GDM1 (cell line): ENCODE results near the gene MAP3K4.

Source experiments
- DNase-seq: peaks from one replicate; lab custom pipeline; 2025; lab: John Stamatoyannopoulos, UW

MAP3K4 gene

DNA sequence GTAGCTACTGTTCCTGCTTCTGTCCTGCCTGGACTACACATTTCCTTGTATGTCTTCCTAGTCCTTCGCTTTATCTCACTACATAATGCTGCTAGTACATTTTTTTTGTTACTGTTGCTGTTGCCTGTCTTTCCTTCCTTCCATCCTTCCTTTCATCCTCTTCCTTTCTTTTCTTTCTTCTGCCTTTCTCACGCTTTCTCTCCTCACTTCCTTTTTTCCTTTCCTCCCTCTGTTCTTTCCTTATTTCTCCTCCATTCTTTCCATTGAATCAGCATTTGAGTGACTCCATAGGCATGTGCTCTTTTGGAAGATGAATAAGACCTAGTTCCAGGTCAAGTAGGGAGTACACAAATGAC, 46.3 kb downstream of the MAP3K4 start:
- DNase-seq, result no peak

DNA sequence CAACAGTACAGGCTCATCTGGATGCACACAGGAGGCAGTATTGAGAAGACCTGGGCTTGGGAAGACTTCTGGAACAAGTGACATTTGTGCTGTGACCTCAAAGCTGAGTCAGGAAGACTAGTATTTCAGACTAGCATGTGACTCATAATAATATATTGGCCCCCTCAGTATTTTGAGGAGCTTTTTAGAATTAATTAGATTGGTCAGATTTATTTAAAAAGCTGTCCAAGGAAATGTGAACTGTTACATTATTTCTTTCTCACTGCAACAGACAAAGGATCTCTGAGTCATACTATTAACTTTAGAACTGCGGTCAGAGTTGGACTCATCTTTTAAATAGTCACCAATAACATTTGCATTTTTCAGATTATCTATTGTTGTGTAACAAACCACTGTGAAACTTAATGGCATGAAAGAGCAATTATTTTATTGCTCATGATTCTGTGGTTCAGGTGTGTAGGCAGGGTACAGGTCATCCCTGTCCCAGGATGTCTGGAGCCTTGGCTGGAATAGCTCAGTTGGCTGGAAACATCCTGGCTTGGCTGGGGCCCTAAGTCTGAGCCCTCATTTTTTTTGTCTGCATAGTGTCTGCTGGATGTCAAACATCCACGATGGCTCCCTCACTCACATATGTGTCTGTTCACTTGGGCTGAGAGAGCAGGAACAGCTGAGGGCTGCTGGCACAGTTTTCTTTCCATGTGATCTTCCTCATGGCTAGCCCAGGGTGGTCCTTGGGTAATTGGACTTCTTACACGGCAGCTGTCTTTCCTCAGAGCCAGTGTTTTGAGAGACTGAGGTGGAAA, 46.9 kb downstream of the MAP3K4 start:
- DNase-seq, result no peak

DNA sequence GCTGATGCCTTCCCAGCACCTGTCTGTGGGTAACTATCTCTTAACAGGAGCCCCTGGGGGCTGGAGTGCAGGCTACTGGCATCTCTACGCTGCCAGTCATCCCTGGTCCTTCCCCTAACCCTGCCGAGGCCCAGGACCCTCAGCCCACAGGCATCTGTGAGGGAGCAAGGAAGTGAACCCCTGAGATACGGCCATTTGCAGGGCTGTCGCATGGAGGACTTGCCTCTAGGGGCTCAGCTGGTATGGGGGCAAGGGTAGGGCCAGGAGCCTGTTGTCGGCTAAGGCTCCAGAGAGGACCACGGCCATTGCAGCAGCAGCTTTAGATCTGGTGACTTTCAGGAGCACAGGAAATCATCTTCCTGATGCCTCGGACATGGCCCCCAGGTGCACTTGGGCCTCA, 49.7 kb downstream of the MAP3K4 start:
- DNase-seq, result no peak

DNA sequence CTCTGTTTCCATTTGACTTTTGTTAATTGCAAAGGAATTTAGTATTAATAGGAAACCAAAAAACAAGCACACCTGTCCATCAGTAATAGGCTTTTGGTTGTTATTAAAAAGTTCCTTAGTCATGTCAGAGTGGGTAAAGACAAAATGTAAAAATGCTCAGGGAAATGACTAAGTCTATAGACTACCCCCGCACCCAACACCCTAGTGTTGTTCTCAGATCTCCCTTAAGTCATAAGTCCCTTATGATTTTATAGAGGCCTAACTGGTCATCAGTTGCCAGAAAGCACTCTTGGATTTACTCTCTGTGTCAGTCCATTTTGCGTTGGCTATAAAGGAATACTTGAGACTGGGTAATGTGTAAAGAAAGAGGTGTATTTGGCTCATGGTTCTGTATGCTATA, 52.8 kb downstream of the MAP3K4 start:
- no peak for DNase-seq

DNA sequence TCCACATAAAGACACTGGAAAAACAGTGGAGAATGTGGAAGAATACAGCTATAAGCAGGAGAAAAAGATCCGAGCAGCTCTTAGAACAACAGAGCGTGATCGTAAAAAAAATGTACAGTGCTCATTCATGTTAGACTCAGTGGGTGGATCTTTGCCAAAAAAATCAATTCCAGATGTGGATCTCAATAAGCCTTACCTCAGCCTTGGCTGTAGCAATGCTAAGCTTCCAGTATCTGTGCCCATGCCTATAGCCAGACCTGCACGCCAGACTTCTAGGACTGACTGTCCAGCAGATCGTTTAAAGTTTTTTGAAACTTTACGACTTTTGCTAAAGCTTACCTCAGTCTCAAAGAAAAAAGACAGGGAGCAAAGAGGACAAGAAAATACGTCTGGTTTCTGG, 57.1 kb downstream of the MAP3K4 start:
- no peak for DNase-seq

DNA sequence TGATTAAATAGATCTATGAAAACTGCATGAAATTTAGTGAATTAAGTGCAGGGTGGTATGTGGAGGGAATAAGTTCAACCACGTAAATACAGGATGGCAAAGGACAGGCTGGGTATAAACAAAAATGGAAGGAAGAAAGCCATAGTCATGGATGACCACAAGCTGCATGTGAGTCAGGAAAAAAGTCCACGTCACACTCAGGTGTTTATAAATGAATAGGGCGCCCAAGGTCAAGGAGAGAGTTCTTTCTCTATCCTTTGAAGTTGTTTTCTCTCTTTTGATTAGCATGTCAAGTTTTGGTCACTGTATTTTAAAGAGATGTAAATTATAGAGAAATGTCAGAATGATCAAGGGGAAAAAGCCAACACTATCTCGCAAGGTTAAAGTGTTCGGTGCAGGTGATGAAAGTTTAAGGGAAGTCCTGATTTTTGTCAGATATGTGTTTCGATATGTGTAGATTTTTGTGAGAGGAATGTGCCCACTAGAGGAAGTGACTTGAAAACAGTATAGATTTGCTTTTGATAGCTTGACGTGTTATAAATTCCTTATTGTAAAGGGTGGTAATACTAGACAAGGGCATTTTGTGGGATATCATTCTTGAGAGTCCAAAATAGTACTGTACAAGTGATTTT, 58.7 kb downstream of the MAP3K4 start:
- DNase-seq, result no peak

DNA sequence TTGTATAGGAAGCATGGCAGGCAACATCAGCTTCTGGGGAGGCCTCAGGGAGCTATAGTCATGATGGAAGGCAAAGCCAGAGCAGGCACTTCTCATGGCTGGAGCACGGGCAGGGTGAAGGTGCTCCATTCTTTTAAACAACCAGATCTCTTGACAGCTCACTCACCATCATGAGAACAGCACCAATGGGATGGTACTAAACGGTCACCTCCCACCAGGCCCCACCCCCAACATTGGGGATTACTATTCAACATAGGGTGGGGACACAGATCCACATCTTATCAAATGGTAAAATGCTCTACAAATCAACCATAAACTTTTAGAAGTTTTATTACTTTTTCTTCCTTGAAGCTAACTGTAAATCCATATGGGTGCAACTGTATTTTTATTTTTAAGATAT, 61.5 kb downstream of the MAP3K4 start:
- DNase-seq, result no peak

DNA sequence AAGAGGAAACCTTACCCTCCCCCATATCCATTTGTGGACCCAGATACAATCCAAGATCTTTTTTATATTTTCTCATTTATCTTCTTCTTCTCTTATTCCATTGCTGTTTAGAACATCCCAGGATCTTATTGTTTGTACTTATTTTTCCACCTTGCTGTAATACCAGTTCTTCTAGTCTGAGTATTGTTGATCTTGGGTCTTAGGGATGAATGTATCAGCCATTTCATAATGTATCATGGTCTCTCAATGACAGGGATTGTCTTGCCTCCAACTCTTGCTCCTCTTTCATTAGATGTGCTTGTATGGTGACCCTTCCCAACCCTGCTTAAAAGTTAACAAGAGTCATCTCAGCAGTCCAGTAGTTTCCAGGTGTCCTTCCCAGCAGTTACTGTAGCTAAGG, 63.3 kb downstream of the MAP3K4 start:
- no peak for DNase-seq

DNA sequence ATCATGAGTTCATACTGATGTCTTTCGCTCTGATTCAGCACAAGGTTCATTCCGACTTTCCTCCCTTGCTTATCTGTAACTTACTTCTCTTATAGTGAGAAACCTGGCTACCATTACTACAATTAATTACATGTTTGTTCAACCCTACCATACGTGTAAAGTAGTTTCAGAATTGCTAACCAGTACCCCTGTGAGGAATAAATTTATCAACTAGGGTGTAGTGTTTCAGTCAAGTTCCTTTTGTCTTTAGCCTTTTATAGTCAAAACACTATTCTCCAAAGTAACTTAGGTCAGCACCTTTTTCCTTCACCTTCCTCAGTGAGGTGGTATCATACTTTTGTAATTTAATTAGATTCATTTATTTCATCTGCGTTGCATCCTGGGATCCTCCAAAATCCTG, 64.9 kb downstream of the MAP3K4 start:
- DNase-seq, result no peak

DNA sequence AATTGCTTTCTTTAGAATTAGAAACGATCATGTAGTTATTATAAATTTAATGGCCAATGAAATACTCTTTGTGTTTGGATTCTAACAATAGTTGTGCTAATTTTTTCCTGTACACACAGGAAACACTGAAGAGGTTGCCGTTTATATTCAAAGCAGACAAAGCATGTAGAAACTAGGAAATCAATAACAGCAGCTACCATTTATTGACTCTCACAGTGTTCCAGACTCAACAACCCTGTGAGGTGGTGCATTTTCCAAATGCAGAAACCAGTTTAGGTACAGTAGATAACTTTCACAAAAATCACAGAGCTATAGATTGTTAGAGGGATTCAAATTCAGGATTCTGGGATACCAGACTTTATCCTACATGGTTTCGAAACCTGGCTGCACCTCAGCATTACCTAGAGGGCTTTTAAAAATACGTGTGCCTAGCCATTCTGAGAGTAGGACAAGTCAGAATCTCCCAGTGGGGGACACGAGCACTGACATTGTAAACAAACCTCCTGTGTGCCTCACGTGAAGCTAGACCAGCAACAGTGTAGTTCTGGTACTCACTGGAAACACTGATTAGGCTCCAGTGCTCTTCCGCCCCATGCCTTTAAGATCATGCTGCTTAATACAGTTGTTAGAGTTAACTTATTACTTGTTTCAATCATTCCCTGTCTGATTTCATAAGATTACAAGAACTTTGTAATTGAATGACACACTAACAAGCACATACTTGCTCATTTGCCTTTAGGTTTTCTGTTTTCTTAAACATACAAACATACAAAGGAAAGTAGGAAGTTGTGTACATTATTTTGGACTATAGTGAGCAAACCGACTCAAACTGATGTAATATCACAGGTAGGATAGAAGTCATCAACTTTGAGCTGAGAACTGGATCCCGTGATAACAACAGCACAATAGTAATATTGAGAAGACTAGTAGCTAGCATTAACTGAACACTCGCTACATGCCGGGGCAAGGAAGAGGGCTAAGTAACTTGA, 65.8 kb downstream of the MAP3K4 start:
- DNase-seq, result no peak

DNA sequence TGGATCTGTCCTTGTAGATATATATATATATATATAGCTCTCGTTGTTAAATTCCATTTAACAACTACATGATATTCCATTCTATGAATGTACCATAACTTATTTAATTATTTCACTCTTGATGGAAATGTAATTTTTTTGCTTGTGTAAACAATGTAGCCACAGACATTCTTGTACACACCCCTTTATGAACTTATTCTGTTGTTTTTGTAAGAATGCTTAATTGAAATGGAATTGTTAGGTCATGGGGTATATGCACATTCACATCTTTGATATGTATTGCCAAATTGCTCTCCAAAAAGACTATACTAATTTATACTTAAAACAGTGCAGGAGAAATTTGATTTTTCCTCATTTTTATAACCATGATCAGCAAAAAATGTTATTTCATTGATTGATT, 67.2 kb downstream of the MAP3K4 start:
- DNase-seq, result no peak

DNA sequence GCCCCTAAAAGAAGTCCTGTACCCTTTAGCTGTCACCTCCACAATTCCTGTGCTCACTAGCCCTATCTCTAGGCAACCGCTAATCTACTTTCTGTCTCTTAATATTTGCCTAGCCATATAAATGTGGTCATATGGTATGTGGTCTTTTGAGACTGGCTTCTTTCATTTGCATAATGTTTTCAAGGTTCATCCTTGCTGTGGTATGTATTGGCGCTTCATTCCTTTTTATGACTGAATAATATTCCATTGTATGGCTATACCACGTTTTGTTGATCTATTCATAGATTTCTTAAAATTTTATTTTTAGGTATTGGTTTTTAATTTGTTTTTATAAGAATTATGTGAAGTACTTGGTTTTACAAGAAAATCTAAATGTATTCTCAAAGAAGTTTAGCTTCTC, 70.0 kb downstream of the MAP3K4 start:
- DNase-seq, result no peak

DNA sequence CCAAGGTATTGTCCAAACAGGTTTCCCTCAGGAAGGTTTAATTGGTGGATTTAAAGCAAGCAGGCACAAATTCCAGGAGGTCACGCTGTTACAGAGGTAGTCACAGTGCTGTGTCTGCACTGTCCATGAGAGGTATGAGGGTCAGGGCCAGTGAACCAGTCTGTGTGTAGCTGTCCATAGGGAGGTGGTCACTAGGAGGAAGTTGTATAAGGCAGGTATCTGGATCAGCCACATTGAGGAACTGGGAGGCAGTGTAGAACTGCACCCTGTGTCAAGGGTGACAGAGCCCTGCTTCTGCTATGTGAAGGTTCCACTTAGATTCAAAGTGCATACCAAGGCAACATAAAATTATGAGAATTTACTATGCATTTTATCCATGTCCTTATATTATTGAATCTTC, 73.3 kb downstream of the MAP3K4 start:
- no peak for DNase-seq

DNA sequence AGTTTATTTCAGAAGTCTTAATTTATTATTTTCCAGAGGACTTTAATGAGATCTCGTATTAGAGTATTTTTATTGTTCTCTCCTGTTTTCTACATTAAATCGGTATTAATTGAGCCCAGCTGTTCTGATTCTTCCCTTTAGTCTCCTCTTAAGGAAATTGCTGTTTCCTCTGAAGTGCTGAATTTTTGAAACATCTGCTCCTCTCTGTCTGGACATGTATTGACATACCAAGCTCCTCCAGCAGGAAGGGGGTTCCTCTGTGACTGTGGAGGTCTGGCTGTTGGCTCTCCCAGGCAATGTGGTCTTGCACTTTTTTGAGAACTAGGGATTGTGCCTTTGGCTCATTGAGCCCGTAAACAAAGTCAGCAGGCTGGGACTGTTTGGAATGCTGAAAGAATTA, 74.9 kb downstream of the MAP3K4 start:
- DNase-seq, result no peak

DNA sequence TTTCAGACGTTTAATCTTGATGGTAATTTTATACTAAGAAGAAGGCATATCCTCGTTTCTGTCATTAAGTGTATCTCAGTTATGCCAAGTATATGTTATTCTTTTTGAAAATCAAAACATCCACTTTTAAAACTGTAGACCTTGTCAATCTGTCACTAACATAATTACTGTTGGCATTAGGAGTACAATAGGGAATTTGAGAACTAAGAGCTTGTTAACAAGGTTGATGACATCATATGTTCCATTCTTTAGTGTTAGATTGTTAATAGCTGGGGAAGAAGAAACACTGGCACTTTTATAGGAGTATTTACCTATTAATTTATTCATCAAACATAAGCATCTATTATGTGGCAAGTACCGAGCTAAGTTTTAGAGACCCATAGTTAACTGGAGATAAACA, 76.2 kb downstream of the MAP3K4 start:
- DNase-seq, result no peak

DNA sequence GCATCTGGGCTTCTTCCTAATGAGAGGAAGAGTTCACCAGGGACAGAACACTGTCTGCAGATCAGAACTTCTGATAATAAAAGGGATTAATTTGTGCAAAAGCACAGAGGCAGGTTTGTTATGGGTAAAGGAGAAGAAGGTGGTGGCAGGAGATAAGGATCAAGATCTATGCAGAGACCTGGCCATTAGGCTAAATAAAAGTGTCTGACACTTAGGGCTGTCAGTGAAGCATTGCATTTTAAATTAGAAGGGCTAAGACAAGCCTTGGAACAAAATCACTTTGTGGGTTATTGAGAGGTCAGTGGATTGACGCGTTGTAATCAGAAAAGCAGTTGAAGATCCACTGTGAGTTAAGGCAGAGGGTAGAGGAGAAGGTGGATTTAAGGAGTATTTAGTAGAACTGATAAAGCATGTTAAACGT, 76.8 kb downstream of the MAP3K4 start:
- no peak for DNase-seq

DNA sequence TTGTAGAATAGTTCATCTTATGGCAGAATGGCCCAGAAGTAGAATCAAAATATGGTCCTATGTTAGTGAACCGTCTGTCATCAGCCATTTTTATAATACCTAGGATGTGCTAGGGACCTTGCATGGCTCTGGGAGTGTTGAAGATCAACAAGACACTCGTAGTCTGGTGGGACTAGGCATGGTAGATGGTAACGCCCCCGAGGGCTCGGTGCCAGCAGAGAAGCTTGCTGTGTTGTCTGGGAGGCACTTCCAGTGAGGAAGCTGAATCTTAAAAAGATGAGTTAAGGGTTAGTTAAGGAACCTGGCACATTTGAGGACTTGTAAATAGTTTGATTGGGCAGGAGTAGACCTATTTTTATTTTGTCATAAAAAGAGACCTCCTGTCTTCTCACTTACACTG, 82.4 kb downstream of the MAP3K4 start:
- no peak for DNase-seq

DNA sequence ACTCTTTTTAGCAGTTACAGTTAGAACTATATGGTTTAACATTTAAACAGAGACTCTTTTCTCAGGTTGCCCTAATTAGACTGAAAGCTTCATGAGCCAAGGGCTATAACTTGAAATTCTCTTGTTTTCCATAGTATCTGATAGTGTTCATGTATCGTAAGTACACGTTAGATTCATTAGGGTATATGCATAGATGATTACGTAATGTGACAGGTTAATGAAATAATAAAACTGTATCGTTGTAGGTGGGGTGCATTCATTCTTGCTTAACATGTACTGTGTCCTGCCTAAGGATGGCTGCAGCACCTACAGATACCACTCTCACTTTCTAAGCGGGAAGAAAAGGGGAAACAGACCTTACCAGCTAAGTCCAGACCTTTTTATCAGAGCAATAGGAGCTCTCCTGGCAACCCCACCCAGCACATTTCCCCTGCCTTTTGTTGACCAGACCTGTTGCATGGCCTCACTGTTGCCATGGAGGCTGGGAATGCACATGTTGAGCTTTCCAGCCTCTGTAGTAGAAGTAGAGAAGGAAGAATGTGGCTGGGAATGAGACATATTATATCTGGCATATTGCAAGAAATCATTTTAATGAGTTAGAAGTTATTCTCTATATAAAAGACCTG, 83.0 kb downstream of the MAP3K4 start:
- no peak for DNase-seq

DNA sequence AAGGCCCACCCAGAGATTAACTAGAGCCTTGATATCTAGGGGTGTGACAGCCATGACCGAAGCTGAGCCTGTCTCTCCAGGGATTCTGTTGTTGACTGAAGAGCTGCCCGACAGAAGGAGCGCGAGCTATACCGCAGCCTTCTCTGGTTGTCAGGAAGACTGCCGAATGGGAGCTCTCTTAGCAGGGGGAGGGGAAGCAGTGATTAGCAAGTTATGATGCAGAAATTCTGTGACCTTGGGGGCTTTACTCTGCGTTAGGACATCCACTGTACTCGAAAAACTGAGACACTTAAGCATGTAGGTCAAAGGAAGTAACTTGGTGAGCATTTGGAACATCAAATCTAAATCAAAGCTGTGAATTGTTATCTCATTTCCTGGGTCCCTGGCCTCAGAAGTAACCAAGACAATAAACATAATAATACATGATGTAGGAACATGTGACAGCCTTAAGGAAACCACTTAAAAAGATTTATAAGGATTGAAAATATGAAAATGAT, 84.7 kb downstream of the MAP3K4 start:
- DNase-seq, result no peak

DNA sequence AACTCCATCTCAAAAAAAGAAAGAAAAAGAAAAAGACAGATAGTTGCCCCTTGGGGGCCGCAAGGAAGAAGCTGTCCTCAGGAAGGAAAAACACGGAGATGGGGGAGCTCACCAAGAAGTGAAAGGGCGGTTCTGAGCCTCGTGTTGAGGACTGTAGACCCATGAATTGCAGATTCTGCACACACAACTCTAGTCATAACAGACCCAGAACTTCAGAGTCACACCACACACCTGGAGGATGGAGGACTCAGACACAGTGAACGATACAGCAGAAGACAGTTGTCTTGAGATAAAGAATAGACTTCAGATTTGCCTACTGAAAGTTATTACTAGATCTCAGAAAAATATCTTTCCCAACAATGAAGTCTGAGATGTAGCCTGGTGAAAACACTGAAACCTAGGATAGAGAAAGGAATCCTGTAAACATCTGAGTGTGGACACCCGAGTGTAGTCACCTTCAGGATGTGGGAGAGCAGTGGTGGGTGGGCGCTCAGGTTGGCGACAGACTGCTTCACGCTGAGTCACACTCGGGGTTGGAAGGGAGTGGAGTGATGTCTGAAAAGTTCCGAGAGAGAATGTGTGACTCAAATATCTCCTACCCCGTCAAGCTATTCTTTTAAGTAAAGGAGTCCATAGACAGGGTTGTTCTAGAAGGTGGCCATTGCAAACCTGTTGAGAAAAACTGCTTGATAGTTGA, 88.1 kb downstream of the MAP3K4 start:
- DNase-seq, result no peak

DNA sequence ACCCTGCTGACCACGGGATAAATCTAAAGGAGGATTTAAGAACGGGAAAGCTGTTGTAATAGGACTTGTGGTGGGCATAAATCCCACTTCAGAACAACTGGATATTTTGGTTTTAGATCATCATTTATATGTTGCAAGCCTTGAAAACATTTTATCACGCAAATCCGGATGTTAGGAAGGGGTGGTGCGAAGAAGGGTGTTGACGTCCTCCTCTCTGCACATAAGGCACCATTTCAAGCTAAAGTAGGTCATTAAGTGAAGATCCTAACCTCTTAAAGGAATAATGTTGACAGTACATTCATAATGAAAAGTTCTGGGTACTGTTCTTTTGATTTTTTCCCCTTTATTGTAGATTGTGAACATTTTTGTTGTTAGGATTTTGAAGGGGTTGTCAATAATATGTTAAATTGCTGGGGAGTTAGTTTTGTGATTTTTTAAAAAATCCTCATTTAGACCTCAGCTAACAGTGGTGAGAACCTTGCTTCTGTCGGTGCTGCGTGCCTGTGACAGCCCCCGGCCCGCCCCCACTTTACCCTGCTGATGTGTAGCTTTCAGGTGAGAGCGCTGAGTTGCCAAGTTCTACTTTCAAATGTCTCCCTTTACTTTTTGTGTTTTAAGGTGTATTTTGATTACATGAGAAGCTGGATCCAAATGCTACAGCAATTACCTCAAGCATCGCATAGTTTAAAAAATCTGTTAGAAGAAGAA, 88.8 kb downstream of the MAP3K4 start:
- DNase-seq, result no peak
